Cerebellar cortex (tissue), 1 donor: ENCODE measurements around the gene TUBB2A.
A peak's percentile ranks its signal among the peaks of the same experiment; 100 is the strongest.
"Not testable (repeated sequence)": the region's sequence is repeated elsewhere in the genome, so short reads cannot be mapped to it uniquely, and the experiment has no call there.

Source experiments
- DNase-seq: peaks from one replicate; pipeline ENCODE4 v3.0.0-alpha.2; 2015; ENCODE audit warnings: low spot score

TUBB2A gene

DNA sequence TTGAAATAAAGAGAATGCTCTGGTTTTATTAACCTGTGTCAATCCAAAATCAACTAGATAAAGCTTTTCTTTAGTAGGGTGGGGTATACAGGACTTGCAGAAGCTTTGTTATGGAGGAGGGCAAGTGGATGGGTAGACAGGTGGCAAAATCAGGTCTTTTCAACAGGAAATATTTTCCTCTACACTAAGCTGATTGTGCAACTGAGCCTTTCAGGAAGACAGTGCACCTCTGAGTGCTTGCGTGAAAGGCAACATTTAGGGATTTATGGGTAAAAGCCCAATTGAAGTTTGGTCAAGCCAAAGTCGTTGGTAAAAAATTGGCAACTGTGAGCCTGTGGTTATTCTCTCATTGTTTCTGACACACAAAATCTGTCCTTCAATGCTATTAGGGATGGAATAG, 23.8 kb upstream of the TUBB2A start:
- DNase-seq, result no peak

DNA sequence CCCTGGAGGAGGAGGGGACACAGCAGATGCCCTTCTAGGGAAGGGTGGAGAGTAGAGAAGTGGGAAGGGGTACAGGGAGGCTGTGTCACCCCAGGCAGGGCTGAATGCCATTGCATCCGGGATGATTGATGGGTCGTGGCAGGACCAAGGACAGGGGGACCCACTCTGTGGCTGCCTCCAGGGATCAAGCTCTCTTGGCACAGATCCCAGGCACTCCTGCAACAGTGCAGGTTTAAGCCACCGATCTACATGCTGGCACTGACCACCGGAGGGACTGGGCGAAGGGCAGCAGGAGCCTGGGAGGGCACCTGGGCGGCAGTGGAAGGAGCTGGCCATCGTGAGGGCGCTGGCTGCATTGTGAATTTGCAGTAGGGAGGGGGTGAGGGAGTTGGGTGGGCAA, 22.6 kb upstream of the TUBB2A start:
- not testable (repeated sequence) for DNase-seq

DNA sequence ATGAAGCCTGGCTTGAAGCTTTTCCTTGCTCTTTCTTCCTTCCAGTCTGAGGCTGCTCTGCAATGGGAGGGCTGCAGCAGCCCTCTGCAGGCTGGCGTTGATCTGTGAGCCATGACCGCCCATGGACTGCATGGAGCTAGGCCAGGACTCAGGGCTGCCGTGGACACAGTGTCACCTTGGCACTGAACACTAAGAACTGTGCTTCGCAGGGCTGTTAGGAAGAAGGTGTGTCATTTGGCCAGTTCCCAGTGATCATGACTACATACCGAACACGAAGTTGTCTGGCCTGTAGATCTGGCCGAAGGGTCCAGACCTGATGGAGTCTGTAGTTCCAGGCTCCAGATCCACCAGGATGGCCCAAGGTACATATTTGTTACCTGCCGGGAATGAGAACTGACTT, 21.3 kb upstream of the TUBB2A start:
- peak; percentile 68 for DNase-seq

DNA sequence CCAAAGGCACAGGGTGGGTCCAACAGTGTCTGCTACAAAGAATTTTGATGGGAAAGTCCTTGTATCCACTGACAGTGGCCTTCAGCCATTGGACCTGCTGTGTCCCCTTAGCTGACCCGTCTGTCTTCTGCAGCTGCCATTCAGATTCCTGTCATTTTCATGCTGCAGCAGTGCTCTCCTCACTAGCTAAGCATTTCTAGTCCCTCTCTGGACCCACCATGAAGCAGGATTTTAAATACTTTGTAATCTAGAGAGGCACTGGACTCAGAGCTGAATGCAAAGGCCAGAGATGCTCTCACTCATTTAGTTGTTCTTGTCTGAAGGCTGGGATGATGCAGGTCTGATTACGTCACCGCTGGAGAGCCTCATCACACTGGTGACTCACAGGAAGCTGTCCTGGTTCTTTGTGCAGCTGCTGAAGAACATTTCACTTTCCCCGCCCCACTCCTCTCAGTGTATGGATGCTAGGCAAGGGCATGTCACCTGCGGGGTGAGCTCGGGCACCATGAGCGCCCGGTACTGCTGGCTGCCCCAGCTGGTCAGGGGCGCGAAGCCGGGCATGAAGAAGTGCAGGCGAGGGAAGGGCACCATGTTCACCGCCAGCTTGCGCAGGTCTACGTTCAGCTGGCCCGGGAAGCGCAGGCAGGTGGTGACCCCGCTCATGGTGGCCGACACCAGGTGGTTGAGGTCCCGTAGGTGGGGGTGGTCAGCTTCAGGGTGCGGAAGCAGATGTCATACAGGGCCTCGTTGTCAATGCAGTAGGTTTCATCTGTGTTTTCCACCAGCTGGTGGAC, 19.4 kb upstream of the TUBB2A start:
- no peak for DNase-seq

DNA sequence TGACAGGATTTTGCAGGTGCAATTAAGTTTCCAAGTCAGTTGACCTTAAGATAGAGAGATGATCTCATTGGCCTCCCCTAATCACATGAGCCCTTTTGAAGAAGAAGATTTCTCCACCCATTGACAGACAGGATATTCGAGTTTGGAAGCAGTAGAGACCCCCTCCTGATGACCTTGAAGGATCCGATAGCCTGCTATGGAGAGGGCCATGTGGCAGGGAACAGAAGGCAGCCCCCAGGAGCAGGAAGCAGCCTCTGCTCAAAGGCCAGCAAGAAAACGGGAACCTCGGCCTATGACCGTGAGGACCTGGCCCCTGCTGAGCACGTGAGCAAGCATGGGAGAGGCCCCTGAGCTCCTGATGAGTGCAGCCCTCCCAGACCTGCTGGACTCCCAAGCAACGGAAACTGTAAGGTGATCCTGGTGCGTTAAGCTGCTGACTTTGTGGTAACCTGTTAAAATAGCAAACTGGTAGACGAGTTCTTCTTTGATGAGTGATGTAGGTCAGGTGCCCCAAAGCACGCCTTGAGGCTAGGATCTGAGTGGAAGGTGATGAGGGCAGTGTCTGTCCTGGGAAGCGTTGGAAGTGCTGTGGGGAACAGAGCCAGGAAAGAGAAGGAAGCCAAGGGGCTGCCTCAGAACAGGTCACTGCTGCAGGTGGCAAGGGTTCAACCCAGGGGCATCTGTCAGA, 18.5 kb upstream of the TUBB2A start:
- no peak for DNase-seq

GRCh38 chr6:3173636-3174089, 16.3 kb upstream of the TUBB2A start:
- DNase-seq, result not testable (repeated sequence)

DNA sequence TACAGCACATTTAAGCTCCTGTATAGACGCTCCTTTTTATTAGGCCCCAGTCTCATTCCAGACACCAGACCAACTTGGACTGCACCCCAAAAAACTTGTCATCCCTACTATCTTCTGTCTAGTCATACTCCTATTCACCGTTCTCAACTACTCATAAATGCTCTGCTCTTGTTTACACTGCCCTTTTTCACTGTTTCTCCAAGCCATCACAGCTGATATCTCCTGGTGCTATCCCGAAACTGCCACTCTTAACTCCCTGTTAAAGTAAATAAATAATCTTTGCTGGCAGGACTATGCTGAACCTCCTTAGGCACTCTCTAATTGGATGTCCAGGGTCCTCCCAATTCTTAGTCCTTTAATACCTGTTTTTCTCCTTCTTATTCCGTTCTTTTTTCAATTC, 15.4 kb upstream of the TUBB2A start:
- not testable (repeated sequence) for DNase-seq

- not testable (repeated sequence) for DNase-seq
Observed at GRCh38 chr6:3171313-3172175, 14.2 kb upstream of the TUBB2A start.

DNA sequence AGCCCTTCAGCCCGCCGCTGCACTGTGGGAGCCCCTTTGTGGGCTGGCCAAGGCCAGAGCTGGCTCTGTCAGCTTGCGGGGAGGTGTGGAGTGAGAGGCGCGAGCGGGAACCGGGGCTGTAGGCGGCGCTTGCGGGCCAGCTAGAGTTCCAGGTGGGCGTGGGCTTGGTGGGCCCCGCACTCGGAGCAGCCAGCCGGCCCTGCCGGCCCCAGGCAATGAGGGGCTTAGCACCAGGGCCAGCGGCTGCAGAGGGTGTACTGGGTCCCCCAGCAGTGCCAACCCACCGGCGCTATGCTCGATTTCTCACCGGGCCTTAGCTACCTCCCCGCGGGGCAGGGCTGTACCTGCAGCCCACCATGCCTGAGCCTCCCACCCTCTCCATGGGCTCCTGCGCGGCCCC, 13.3 kb upstream of the TUBB2A start:
- not testable (repeated sequence) for DNase-seq

DNA sequence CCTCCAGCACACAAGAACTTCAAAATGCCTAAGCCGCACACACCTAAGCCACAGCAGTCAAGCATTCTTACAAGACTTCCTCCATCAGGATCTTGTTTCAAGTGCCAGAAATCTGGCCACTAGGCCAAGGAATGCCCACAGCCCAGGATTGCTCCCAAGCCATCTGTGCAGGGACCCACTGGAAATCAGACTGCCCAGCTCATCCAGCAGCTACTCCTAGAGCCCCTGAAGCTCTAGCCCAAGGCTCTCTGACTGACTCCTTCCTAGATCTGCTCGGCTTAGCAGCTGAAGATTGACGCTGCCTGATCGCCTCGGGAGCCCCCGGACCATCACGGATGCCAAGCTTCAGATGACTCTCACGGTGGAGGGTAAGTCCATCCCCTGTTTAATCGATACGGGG, 10.7 kb upstream of the TUBB2A start:
- DNase-seq, result not testable (repeated sequence)

- DNase-seq, result not testable (repeated sequence)
Observed at GRCh38 chr6:3166535-3167225, 9.3 kb upstream of the TUBB2A start.

- no peak for DNase-seq
Observed at GRCh38 chr6:3165631-3166534, 8.5 kb upstream of the TUBB2A start.

DNA sequence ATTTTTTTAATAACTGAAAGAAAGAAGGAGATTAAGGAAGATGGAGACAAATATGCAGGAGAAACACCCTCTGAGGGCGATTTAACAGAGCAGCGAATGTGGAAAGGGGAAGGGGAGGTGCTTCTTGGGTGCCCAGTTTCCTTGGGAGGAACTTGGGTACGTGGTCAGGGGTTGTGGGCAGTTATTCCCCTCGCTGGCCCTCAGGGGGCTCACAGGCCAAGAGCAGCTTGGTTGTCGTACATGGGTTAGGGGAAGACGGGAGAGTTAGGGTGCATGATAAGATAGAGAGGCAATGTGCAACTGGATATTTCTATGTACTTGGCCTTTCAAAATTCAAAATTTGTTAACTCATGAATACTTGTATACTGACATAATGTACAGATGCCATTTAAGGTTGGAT, 7.0 kb upstream of the TUBB2A start:
- no peak for DNase-seq

- no peak for DNase-seq
Observed at GRCh38 chr6:3163248-3163594, 5.9 kb upstream of the TUBB2A start.

- peak; percentile 80 for DNase-seq
Observed at GRCh38 chr6:3162565-3163247, 5.4 kb upstream of the TUBB2A start.

DNA sequence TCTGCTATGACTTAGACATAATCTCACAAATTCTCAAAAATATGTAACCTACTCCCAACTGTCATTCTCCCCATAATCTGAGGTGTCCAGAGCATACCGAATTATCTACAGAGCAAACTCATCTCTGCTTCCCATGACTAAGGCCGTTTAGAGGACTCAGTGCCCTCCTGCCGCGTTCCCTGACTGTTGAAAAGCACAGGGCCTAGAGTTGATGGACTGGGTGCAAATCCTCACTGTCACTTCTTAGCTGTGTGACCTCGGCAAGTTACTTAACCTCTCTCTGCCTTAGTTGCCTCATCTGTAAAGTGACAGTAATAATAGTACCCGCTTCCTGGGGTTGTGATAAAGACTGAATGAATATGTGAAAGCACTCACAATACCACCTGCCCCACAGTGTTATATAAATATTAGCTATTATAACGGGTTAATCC, 4.7 kb upstream of the TUBB2A start:
- DNase-seq, result peak; percentile 50

DNA sequence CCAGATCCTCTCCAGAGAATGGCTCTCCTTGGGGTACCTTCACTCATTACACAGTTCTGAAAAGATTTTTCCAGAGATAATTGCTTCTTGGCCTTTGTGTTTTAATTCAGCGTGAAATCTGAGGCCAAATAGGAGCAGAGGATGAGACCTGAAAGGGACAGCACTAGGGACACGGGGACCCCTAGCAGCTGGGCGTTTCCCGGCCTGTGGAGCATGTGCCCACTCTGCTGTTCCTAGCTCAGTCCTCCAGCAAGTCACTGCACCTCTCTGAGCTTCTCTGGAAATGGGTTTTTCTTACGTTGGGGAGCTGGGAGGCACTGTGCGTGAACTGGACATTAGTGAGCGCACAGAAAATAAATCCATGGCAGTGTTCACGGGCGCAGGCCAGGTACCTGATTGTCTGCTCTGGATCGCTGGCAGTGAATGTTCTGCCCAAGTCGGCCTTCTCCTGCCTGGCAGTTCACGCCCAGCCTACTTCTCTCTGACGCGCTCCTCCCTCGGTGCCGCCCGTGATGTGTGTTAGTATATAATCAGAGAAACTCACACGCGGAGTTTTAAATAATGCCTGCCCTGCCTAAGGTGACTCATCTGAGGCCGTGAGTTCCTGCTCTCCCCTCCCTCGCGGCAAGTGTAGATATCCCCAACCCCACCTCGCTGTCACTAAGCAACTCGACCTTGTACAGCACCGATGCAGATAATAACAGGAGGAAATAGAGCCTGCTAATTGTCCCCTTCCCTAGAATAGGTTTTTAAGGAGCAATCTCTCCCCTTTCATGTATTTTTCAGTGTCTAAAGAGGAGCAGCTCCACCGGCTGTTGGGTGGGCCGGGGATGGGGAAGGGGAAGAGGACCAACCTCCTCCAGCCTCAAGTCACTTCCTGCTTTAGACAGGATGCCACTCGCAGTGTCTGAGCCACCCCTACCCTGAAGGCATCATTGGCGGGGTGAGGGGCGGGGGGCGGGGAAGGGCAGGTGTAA, 2.7 kb upstream of the TUBB2A start:
- DNase-seq, result no peak

GRCh38 chr6:3156184-3157130, 887 bp downstream of the TUBB2A start:
- DNase-seq, result not testable (repeated sequence)
